HFFc6 (cell line): Measurements from ENCODE around the gene ADAMTS17. TPM values are rescaled to one million over a fixed set of nuclear protein-coding genes. Genes with fewer than 3 reads are reported as not detected.

ENCODE experiments used
- DNase-seq: peaks from one replicate; pipeline ENCODE4 v3.0.0-alpha.2; 2018
- H3K27ac Mint-ChIP-seq: 2 replicates; pipeline ENCODE4 v1.8.0; 2020; ENCODE audit warnings: mild to moderate bottlenecking, mixed read lengths
- H3K27me3 Mint-ChIP-seq: 2 replicates; pipeline ENCODE4 v1.8.0; 2021; ENCODE audit warnings: mild to moderate bottlenecking, moderate library complexity, mixed read lengths; ENCODE audit not compliant: insufficient read depth
- H3K36me3 Mint-ChIP-seq: 2 replicates; pipeline ENCODE4 v1.8.0; 2021; ENCODE audit warnings: low read depth, mixed read lengths
- H3K4me1 Mint-ChIP-seq: 2 replicates; pipeline ENCODE4 v1.8.0; 2020; ENCODE audit warnings: low read depth, mixed read lengths
- H3K4me3 Mint-ChIP-seq: 2 replicates; pipeline ENCODE4 v1.8.0; 2020; ENCODE audit warnings: mild to moderate bottlenecking, moderate library complexity, mixed read lengths
- H3K9me3 Mint-ChIP-seq: 2 replicates; pipeline ENCODE4 v1.8.0; 2020; ENCODE audit warnings: mild to moderate bottlenecking, mixed read lengths
- total RNA-seq, 6 experiments: library from RNA; stranded (reverse); fragmentation: NEBNext Ultra II Directional; extraction: Animal tissue kit (Norgen Biotek cat#: 25700); gene quantifications; 2 replicates in 1 of 6; 3 replicates in 5 of 6; pipeline ENCODE4 v1.2.3, GENCODE V29; 2021
- TF ChIP-seq, protein P1 (sequence below): fragments of 200-600 bp; sonication (generic); IDR thresholded peaks from 2 replicates; pipeline ENCODE4 v1.5.0; 2021; ENCODE audit warnings: antibody characterized with exemption, mild to moderate bottlenecking

ADAMTS17 gene
- total RNA-seq, 6 experiments from 2014 or later: not detected

GRCh38 chr15:99983886-99984286 lies 357.9 kb downstream of the ADAMTS17 start:
- no peak overlapping the region for H3K4me3 Mint-ChIP-seq
- peaks cover 4% of the 10 kb centered on the region; the same call in 1 of the 2 replicates for H3K36me3 Mint-ChIP-seq
- H3K4me1 Mint-ChIP-seq: no peaks in the 10 kb centered on the region
- H3K27me3 Mint-ChIP-seq: peaks cover 7% of the 10 kb centered on the region
- no peak for DNase-seq
- H3K9me3 Mint-ChIP-seq: peaks cover 42% of the 10 kb centered on the region
- TF ChIP-seq, protein P1, sequence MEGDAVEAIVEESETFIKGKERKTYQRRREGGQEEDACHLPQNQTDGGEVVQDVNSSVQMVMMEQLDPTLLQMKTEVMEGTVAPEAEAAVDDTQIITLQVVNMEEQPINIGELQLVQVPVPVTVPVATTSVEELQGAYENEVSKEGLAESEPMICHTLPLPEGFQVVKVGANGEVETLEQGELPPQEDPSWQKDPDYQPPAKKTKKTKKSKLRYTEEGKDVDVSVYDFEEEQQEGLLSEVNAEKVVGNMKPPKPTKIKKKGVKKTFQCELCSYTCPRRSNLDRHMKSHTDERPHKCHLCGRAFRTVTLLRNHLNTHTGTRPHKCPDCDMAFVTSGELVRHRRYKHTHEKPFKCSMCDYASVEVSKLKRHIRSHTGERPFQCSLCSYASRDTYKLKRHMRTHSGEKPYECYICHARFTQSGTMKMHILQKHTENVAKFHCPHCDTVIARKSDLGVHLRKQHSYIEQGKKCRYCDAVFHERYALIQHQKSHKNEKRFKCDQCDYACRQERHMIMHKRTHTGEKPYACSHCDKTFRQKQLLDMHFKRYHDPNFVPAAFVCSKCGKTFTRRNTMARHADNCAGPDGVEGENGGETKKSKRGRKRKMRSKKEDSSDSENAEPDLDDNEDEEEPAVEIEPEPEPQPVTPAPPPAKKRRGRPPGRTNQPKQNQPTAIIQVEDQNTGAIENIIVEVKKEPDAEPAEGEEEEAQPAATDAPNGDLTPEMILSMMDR: no peak
- H3K27ac Mint-ChIP-seq: no peak overlapping the region

GRCh38 chr15:99983171-99983885 lies 358.4 kb downstream of the ADAMTS17 start:
- no peak for DNase-seq
- Mint-ChIP-seq H3K4me1 (no peaks in the 10 kb centered on the region), H3K9me3 (peaks cover 37% of the 10 kb centered on the region), H3K36me3 (peaks cover 3% of the 10 kb centered on the region; the same call in 1 of the 2 replicates), H3K27me3 (peaks cover 11% of the 10 kb centered on the region), H3K4me3 (no peak overlapping the region; the same call in 1 of the 2 replicates), H3K27ac (no peak overlapping the region)
- TF ChIP-seq, protein P1: no peak

GRCh38 chr15:99982662-99983061 lies 359.1 kb downstream of the ADAMTS17 start:
- H3K27me3 Mint-ChIP-seq: peaks cover 11% of the 10 kb centered on the region
- H3K9me3 Mint-ChIP-seq: peaks cover 32% of the 10 kb centered on the region
- H3K36me3 Mint-ChIP-seq: no peaks in the 10 kb centered on the region
- H3K27ac Mint-ChIP-seq: no peak overlapping the region
- no peaks in the 10 kb centered on the region for H3K4me1 Mint-ChIP-seq
- TF ChIP-seq, protein P1: no peak
- DNase-seq: no peak
- no peak overlapping the region for H3K4me3 Mint-ChIP-seq

GRCh38 chr15:99981839-99982658 lies 359.7 kb downstream of the ADAMTS17 start:
- Mint-ChIP-seq H3K36me3 (no peaks in the 10 kb centered on the region), H3K4me3 (no peak overlapping the region), H3K9me3 (peaks cover 28% of the 10 kb centered on the region), H3K27ac (no peak overlapping the region), H3K4me1 (no peaks in the 10 kb centered on the region), H3K27me3 (peaks cover 11% of the 10 kb centered on the region)
- no peak for DNase-seq
- TF ChIP-seq, protein P1: no peak

DNA sequence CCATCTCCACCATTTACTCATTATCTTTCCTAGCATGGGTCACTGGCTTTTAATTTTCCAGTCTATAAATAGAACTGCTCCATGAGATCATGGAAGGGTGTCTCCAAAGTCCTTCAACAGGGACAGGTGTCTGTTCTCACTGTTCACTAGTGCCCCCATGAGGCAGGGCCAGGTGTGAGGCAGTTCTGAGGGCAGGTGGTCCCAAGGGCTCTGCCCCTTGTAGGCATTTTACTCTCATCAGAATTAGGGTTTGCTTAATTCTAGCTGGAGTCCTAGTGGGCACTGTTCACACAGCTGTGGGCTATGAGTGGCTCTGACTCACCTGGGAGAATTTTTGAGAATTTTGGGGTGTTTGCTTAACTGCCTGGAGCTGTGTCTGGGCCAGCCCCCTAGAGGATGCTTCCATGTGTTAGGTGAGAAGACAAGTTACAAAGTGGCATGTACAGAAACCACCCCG lies 360.6 kb downstream of the ADAMTS17 start:
- Mint-ChIP-seq H3K36me3 (no peaks in the 10 kb centered on the region), H3K4me1 (no peaks in the 10 kb centered on the region), H3K4me3 (no peak overlapping the region), H3K9me3 (peaks cover 32% of the 10 kb centered on the region), H3K27me3 (peaks cover 11% of the 10 kb centered on the region), H3K27ac (no peak overlapping the region)
- DNase-seq: no peak
- TF ChIP-seq, protein P1: no peak
